Measurements from ENCODE around the gene SEMA3B. TPM values are rescaled to one million over a fixed set of nuclear protein-coding genes. Genes with fewer than 3 reads are reported as not detected.

SEMA3B gene
- 1 to 10 TPM; 1.7 to 3.1 (median 2.1) TPM for total RNA-seq

DNA sequence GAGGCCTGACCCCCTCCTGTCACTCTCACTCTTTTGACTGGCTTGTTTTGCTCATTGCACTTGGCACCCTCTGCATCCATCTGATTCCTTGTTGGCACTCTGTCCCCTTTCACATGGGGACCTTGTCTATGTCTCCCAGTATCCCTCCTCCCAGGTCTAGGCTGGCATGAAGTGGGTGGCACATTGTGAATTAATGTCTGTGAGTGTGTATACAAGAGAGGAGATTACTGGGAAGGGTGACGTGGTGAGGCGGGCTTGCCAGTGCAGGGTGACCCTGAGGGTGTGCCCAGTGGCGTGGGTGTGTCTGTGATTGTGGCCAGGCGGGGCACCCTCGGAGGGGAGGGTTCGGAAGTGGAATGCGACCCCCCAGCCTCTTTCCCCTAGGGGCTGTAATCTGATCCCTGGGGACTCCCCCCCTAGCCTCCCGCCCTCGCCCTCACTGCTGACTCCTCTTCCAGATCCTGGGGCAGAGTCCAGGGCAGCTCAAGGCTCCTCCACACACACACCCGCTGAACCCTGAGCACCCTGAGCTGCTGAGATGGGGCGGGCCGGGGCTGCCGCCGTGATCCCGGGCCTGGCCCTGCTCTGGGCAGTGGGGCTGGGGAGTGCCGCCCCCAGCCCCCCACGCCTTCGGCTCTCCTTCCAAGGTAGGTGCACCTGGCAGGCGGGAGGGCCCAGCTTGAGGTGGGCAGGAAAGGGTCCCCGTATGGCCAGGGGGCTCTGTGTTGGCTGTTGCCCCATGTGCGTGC lies at the start of gene SEMA3B:
TSS of gene SEMA3B (plus strand) at position 445 of the 749 bp plus-strand sequence. CDS start at position 539, 94 bp downstream.
- DNase-seq: no peak
- peak within 1 kb of the TSS in 2 of 4 donors; percentile 4 to 58 for H3K4me3 ChIP-seq
- H3K27ac ChIP-seq: peak within 1 kb of the TSS; percentile 71 to 90 (median 82)
- intact Hi-C loops (cut with DNase I; ENCODE audit: low total_unique reads): no loop called here
- H3K36me3 ChIP-seq: no peaks in the 10 kb centered on the region
- peak in 1 of 2 donors; percentile 30 for ATAC-seq
- no peaks in the 10 kb centered on the region for H3K27me3 ChIP-seq
- H3K4me1 ChIP-seq: peaks cover 33 to 73% of the 10 kb centered on the region in 2 donors
- in situ Hi-C loops (cut with MboI; ENCODE audit: low sequenced_read_pairs in 4 of 4): no loop called here
- TF ChIP-seq POLR2A (IDR thresholded peaks at IDR 0.05): no peak
- TF ChIP-seq, protein P1, sequence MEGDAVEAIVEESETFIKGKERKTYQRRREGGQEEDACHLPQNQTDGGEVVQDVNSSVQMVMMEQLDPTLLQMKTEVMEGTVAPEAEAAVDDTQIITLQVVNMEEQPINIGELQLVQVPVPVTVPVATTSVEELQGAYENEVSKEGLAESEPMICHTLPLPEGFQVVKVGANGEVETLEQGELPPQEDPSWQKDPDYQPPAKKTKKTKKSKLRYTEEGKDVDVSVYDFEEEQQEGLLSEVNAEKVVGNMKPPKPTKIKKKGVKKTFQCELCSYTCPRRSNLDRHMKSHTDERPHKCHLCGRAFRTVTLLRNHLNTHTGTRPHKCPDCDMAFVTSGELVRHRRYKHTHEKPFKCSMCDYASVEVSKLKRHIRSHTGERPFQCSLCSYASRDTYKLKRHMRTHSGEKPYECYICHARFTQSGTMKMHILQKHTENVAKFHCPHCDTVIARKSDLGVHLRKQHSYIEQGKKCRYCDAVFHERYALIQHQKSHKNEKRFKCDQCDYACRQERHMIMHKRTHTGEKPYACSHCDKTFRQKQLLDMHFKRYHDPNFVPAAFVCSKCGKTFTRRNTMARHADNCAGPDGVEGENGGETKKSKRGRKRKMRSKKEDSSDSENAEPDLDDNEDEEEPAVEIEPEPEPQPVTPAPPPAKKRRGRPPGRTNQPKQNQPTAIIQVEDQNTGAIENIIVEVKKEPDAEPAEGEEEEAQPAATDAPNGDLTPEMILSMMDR (IDR thresholded peaks at IDR 0.05 in 4 of 5, conservative IDR thresholded peaks at IDR 0.05 in 1 of 5): no peak
- no peaks in the 10 kb centered on the region for H3K9me3 ChIP-seq

DNA sequence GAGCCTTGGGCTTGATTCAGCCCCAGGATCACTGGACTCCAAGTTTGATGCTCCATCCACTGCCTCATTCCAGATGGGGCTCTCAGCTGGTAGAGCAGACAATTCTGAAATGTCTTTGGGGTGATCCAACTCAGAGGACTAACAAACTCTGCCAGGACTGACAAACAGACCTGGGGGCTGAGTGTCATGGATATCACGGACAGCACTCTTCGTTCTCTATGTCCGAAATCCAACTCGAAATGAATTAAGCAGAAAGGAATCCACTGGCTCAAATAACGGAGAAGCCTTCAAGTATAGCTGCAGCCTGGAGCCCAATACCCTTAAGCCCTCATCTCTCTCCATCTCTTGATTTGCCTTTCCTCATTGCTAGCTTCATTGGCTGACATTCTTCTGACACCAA lies 49.7 kb upstream of the SEMA3B start:
- no peaks in the 10 kb centered on the region for H3K9me3 ChIP-seq
- peaks cover 39 to 53% of the 10 kb centered on the region in 2 donors for H3K4me1 ChIP-seq
- H3K36me3 ChIP-seq: no peaks in the 10 kb centered on the region
- in situ Hi-C loops (cut with MboI; ENCODE audit: low sequenced_read_pairs in 4 of 4): no loop called here
- H3K4me3 ChIP-seq: no peak overlapping the region
- intact Hi-C loops (cut with DNase I; ENCODE audit: low total_unique reads): no loop called here
- peak overlapping the region; percentile 15 to 84 (median 44) for H3K27ac ChIP-seq
- no peak for DNase-seq
- no peak for TF ChIP-seq POLR2A (IDR thresholded peaks at IDR 0.05)
- TF ChIP-seq, protein P1 (IDR thresholded peaks at IDR 0.05 in 4 of 5, conservative IDR thresholded peaks at IDR 0.05 in 1 of 5): no peak
- ATAC-seq: peak; percentile 47 to 81
- no peaks in the 10 kb centered on the region for H3K27me3 ChIP-seq

DNA sequence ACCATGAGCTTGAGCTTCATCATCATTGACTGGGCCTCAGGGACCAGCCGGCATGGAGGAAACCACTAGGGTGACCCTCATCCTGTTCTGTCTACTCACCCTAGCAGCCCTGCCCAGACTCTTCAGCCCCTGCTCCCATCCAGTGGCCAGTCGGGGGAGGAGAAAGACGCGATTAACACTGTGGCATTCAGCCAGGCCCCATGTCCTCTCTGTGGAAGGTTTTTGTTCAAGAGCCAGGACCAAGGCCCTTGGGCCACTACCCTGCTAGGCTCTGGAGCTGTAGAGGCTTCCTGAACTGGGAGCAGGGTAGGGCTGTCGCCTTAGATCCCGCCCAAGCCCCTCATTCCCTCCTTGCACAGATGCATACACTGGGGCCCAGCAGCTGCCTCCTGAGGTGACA lies 48.8 kb upstream of the SEMA3B start:
- intact Hi-C loops (cut with DNase I; ENCODE audit: low total_unique reads): no loop called here
- in situ Hi-C loops (cut with MboI; ENCODE audit: low sequenced_read_pairs in 4 of 4): loop anchor here in 1 of 4 donors (10.0 kb wide), 1 partner anchor 55 kb away; the partner anchor contains the start of gene LSMEM2
- no peak overlapping the region for H3K4me3 ChIP-seq
- DNase-seq (no peak), ATAC-seq (no peak)
- no peaks in the 10 kb centered on the region for H3K36me3 ChIP-seq
- TF ChIP-seq POLR2A (IDR thresholded peaks at IDR 0.05): no peak
- TF ChIP-seq, protein P1 (IDR thresholded peaks at IDR 0.05 in 4 of 5, conservative IDR thresholded peaks at IDR 0.05 in 1 of 5): no peak
- no peaks in the 10 kb centered on the region for H3K27me3 ChIP-seq
- H3K9me3 ChIP-seq: no peaks in the 10 kb centered on the region
- H3K27ac ChIP-seq: peak overlapping the region in 3 of 4 donors; percentile 15 to 84 (median 39)
- peaks cover 33 to 49% of the 10 kb centered on the region in 2 donors for H3K4me1 ChIP-seq

DNA sequence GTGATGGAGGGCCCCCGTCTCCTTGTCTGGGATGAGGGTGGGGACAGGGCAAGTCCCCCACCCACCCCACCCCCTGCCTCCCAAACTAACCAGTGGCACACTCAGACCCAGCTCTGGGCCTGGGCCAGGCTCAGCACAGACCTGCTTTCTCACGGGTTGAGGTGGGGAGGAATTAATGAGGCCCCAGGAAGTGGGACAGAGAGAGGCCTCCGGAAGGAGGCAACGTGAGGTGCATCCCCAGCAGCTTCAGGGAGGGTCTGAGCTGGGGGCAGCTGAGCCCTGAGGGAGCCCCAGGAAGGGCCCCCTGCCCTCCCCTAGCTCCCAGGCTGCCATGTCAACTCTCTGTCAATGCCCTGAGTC lies 47.9 kb upstream of the SEMA3B start:
- H3K27ac ChIP-seq: peak overlapping the region in 2 of 4 donors; percentile 24 to 84
- in situ Hi-C loops (cut with MboI; ENCODE audit: low sequenced_read_pairs in 4 of 4) (loop anchor here in 1 of 4 donors (10.0 kb wide), 1 partner anchor 54 kb away; the partner anchor contains the start of gene LSMEM2), intact Hi-C loops (cut with DNase I; ENCODE audit: low total_unique reads) (no loop called here)
- H3K9me3 ChIP-seq: no peaks in the 10 kb centered on the region
- ATAC-seq (no peak), DNase-seq (no peak)
- TF ChIP-seq, protein P1 (IDR thresholded peaks at IDR 0.05 in 4 of 5, conservative IDR thresholded peaks at IDR 0.05 in 1 of 5): no peak
- no peak for TF ChIP-seq POLR2A (IDR thresholded peaks at IDR 0.05)
- peaks cover 33 to 46% of the 10 kb centered on the region in 2 donors for H3K4me1 ChIP-seq
- no peaks in the 10 kb centered on the region for H3K36me3 ChIP-seq
- no peak overlapping the region for H3K4me3 ChIP-seq
- no peaks in the 10 kb centered on the region for H3K27me3 ChIP-seq
